CD4-positive, CD25-positive, alpha-beta regulatory T cell (primary cell): ENCODE data around the gene ZNF57. TPM values are rescaled to one million over a fixed set of nuclear protein-coding genes. Genes with fewer than 3 reads are reported as not detected.
"Not testable (repeated sequence)": the region's sequence is repeated elsewhere in the genome, so short reads cannot be mapped to it uniquely, and the experiment has no call there.

Experiments used
- ATAC-seq, 2 donors: fragments of 150-1000 bp; cut with Tn5 transposase; one replicate each; pipeline ENCODE4 v1.10.0; 2021; ENCODE audit warnings: low read depth in 2 of 2, moderate number of reproducible peaks in 2 of 2, moderate library complexity in 1 of 2
- DNase-seq, 3 donors: peaks; one replicate each; pipeline versions ENCODE4 v3.0.0 to v3.0.0-alpha.2; 2012 to 2022; ENCODE audit warnings: mixed read lengths in 1 of 3
- H3K27ac ChIP-seq: one replicate; pipeline ENCODE4 v1.7.0; 2013; ENCODE audit warnings: mild to moderate bottlenecking, low read length; ENCODE audit not compliant: insufficient read depth, poor library complexity, severe bottlenecking
- H3K27me3 ChIP-seq: one replicate; pipeline ENCODE4 v1.7.0; 2013; ENCODE audit warnings: low read length; ENCODE audit not compliant: control insufficient read depth, insufficient read depth
- H3K36me3 ChIP-seq: one replicate; pipeline ENCODE4 v1.7.0; 2013; ENCODE audit warnings: mild to moderate bottlenecking, low read length, moderate library complexity; ENCODE audit not compliant: control insufficient read depth, insufficient read depth
- H3K4me1 ChIP-seq: 2 replicates; pipeline ENCODE4 v1.7.0; 2013; ENCODE audit warnings: mild to moderate bottlenecking, low read length; ENCODE audit not compliant: insufficient read depth, control insufficient read depth, poor library complexity, severe bottlenecking
- H3K4me3 ChIP-seq: one replicate; pipeline ENCODE4 v1.7.0; 2013; ENCODE audit warnings: low read depth, mild to moderate bottlenecking, low read length, moderate library complexity
- H3K9me3 ChIP-seq, 2 experiments: 1 replicate in 1 of 2; 2 replicates in 1 of 2; pipeline ENCODE4 v1.7.0; 2013; ENCODE audit warnings: low read length in 2 of 2, mild to moderate bottlenecking in 1 of 2, moderate library complexity in 1 of 2; ENCODE audit not compliant: control insufficient read depth in 2 of 2
- H3K27ac Mint-ChIP-seq, 3 donors: one replicate each; pipeline ENCODE4 v1.8.0; 2020 to 2022; ENCODE audit warnings: mild to moderate bottlenecking in 3 of 3, mixed read lengths in 3 of 3, moderate library complexity in 2 of 3
- H3K27me3 Mint-ChIP-seq: one replicate; pipeline ENCODE4 v1.8.0; 2022; ENCODE audit warnings: mild to moderate bottlenecking, mixed read lengths
- H3K36me3 Mint-ChIP-seq: one replicate; pipeline ENCODE4 v1.8.0; 2020; ENCODE audit warnings: mixed read lengths
- H3K4me1 Mint-ChIP-seq, 4 donors: one replicate each; pipeline ENCODE4 v1.8.0; 2020 to 2022; ENCODE audit warnings: mixed read lengths in 4 of 4, mild to moderate bottlenecking in 1 of 4
- H3K4me3 Mint-ChIP-seq, 4 donors: one replicate each; pipeline ENCODE4 v1.8.0; 2020 to 2022; ENCODE audit warnings: mild to moderate bottlenecking in 4 of 4, mixed read lengths in 4 of 4, moderate library complexity in 3 of 4
- H3K9me3 Mint-ChIP-seq, 7 donors: one replicate each; pipeline ENCODE4 v1.8.0; 2020 to 2022; ENCODE audit warnings: mixed read lengths in 7 of 7, mild to moderate bottlenecking in 3 of 7, moderate library complexity in 2 of 7
- polyA plus RNA-seq, 4 donors: library from polyadenylated mRNA; unstranded; fragments of 300-500 nt; fragmentation: Illumina TruSeq; gene quantifications; one replicate each; pipeline ENCODE4 v1.2.3, GENCODE V29; 2021
- total RNA-seq: library from RNA; stranded (reverse); gene quantifications from one replicate; pipeline ENCODE4 v1.2.3, GENCODE V29; 2022

ZNF57 gene
- total and polyA plus RNA-seq, 5 donors from 2014 or later: 3.0 to 7.6 (median 3.8) TPM

GRCh38 chr19:2883686-2884439 is 16.9 kb upstream of the ZNF57 start:
- no peaks in the 10 kb centered on the region for H3K36me3 Mint-ChIP-seq
- no peak overlapping the region for H3K27ac ChIP-seq
- H3K4me3 ChIP-seq: no peak overlapping the region
- peaks cover 0 to 6% of the 10 kb centered on the region in 2 experiments for H3K9me3 ChIP-seq
- no peak for ATAC-seq
- no peak overlapping the region for H3K27ac Mint-ChIP-seq
- H3K27me3 Mint-ChIP-seq: no peaks in the 10 kb centered on the region
- H3K4me1 Mint-ChIP-seq: peaks cover 0 to 9% (median 2%) of the 10 kb centered on the region in 4 donors
- no peak overlapping the region for H3K4me3 Mint-ChIP-seq
- no peaks in the 10 kb centered on the region for H3K27me3 ChIP-seq
- no peaks in the 10 kb centered on the region for H3K36me3 ChIP-seq
- peaks cover 5% of the 10 kb centered on the region for H3K4me1 ChIP-seq
- peaks cover 0 to 7% (median 0%) of the 10 kb centered on the region in 7 donors for H3K9me3 Mint-ChIP-seq
- no peak for DNase-seq

GRCh38 chr19:2885736-2886135 is 15.0 kb upstream of the ZNF57 start:
- Mint-ChIP-seq H3K27ac (no peak overlapping the region), H3K4me3 (no peak overlapping the region), H3K9me3 (no peaks in the 10 kb centered on the region), H3K36me3 (no peaks in the 10 kb centered on the region), H3K4me1 (peaks cover 0 to 9% (median 3%) of the 10 kb centered on the region in 4 donors), H3K27me3 (no peaks in the 10 kb centered on the region)
- H3K36me3 ChIP-seq: no peaks in the 10 kb centered on the region
- no peak for ATAC-seq
- H3K4me1 ChIP-seq: peaks cover 5% of the 10 kb centered on the region
- no peak for DNase-seq
- no peaks in the 10 kb centered on the region for H3K9me3 ChIP-seq
- no peaks in the 10 kb centered on the region for H3K27me3 ChIP-seq
- no peak overlapping the region for H3K4me3 ChIP-seq
- no peak overlapping the region for H3K27ac ChIP-seq

GRCh38 chr19:2887391-2887914 is 13.3 kb upstream of the ZNF57 start:
- H3K4me3 ChIP-seq: no peak overlapping the region
- peak in 2 of 3 donors; percentile 39 to 55 for DNase-seq
- no peaks in the 10 kb centered on the region for H3K9me3 ChIP-seq
- ATAC-seq: peak in 1 of 2 donors; percentile 28
- H3K36me3 ChIP-seq: no peaks in the 10 kb centered on the region
- Mint-ChIP-seq H3K27ac (no peak overlapping the region), H3K4me3 (no peak overlapping the region), H3K4me1 (peaks cover 0 to 9% (median 3%) of the 10 kb centered on the region in 4 donors), H3K36me3 (no peaks in the 10 kb centered on the region), H3K27me3 (no peaks in the 10 kb centered on the region), H3K9me3 (no peaks in the 10 kb centered on the region)
- no peaks in the 10 kb centered on the region for H3K27me3 ChIP-seq
- H3K4me1 ChIP-seq: peaks cover 5% of the 10 kb centered on the region
- H3K27ac ChIP-seq: no peak overlapping the region

- H3K4me3 Mint-ChIP-seq: peak overlapping the region in 3 of 4 donors; percentile 38 to 59 (median 49)
- H3K27ac Mint-ChIP-seq: no peak overlapping the region
- peak overlapping the region; percentile 23 for H3K27ac ChIP-seq
- ATAC-seq: peak; percentile 44 to 45
- no peak overlapping the region for H3K4me3 ChIP-seq
- H3K27me3 Mint-ChIP-seq: peaks cover 4% of the 10 kb centered on the region
- peaks cover 0 to 9% (median 3%) of the 10 kb centered on the region in 4 donors for H3K4me1 Mint-ChIP-seq
- H3K27me3 ChIP-seq: no peaks in the 10 kb centered on the region
- no peaks in the 10 kb centered on the region for H3K9me3 ChIP-seq
- H3K36me3 Mint-ChIP-seq: no peaks in the 10 kb centered on the region
- peaks cover 5% of the 10 kb centered on the region for H3K4me1 ChIP-seq
- H3K36me3 ChIP-seq: no peaks in the 10 kb centered on the region
- no peaks in the 10 kb centered on the region for H3K9me3 Mint-ChIP-seq
- peak; percentile 50 to 59 (median 57) for DNase-seq
Measured at GRCh38 chr19:2888731-2889224, 11.9 kb upstream of the ZNF57 start.

- not testable (repeated sequence) for H3K27ac ChIP-seq, H3K9me3 Mint-ChIP-seq, H3K27me3 Mint-ChIP-seq, H3K4me3 ChIP-seq, H3K4me1 ChIP-seq, DNase-seq, H3K27me3 ChIP-seq, H3K36me3 ChIP-seq, H3K4me1 Mint-ChIP-seq, H3K36me3 Mint-ChIP-seq, H3K9me3 ChIP-seq, H3K4me3 Mint-ChIP-seq, ATAC-seq, H3K27ac Mint-ChIP-seq
Measured at GRCh38 chr19:2890531-2890930, 10.2 kb upstream of the ZNF57 start.

- H3K9me3 Mint-ChIP-seq: peaks cover 0 to 19% (median 2%) of the 10 kb centered on the region in 7 donors
- no peak for ATAC-seq
- Histone ChIP-seq H3K4me1 (peaks cover 16% of the 10 kb centered on the region), H3K27ac (no peak overlapping the region), H3K4me3 (no peak overlapping the region), H3K27me3 (no peaks in the 10 kb centered on the region), H3K9me3 (peaks cover 0 to 5% of the 10 kb centered on the region in 2 experiments), H3K36me3 (no peaks in the 10 kb centered on the region)
- H3K27me3 Mint-ChIP-seq: peaks cover 11% of the 10 kb centered on the region
- H3K36me3 Mint-ChIP-seq: peaks cover 4% of the 10 kb centered on the region
- H3K4me1 Mint-ChIP-seq: peaks cover 0 to 10% (median 7%) of the 10 kb centered on the region in 4 donors
- no peak for DNase-seq
- H3K27ac Mint-ChIP-seq: no peak overlapping the region
- H3K4me3 Mint-ChIP-seq: no peak overlapping the region
Measured at GRCh38 chr19:2896694-2897093, 4.0 kb upstream of the ZNF57 start.

- peaks cover 7% of the 10 kb centered on the region for H3K36me3 Mint-ChIP-seq
- Histone ChIP-seq H3K27me3 (no peaks in the 10 kb centered on the region), H3K36me3 (no peaks in the 10 kb centered on the region), H3K4me1 (peaks cover 22% of the 10 kb centered on the region), H3K4me3 (no peak overlapping the region), H3K9me3 (no peaks in the 10 kb centered on the region), H3K27ac (no peak overlapping the region)
- no peak overlapping the region for H3K27ac Mint-ChIP-seq
- H3K4me3 Mint-ChIP-seq: peak overlapping the region; percentile 15 to 96 (median 78)
- H3K27me3 Mint-ChIP-seq: peaks cover 3% of the 10 kb centered on the region
- ATAC-seq (no peak), DNase-seq (no peak)
- H3K9me3 Mint-ChIP-seq: peaks cover 0 to under 1% (median 0%) of the 10 kb centered on the region in 7 donors
- peaks cover 10 to 38% (median 25%) of the 10 kb centered on the region in 4 donors for H3K4me1 Mint-ChIP-seq
Measured at GRCh38 chr19:2902590-2903218, 2.0 kb downstream of the ZNF57 start.
